Transverse colon (tissue), 3 donors: Measurements from ENCODE around the gene FOXO1.

Source experiments
- POLR2A ChIP-seq: fragments of 450-650 bp; IDR thresholded peaks from one replicate; pipeline ENCODE4 v1.6.1; 2016; ENCODE audit warnings: antibody characterized with exemption, mild to moderate bottlenecking, moderate library complexity
- TF ChIP-seq, protein P1 (sequence below), 5 experiments: fragments of 200-600 bp in 3 of 5; fragments of 450-650 bp in 2 of 5; sonication (generic) in 3 of 5; IDR thresholded peaks; 1 replicate in 2 of 5; 2 replicates in 3 of 5; pipeline ENCODE4 v1.5.1; 2016 to 2017; ENCODE audit warnings: antibody characterized with exemption in 5 of 5, inconsistent platforms in 3 of 5, mild to moderate bottlenecking in 2 of 5, moderate library complexity in 1 of 5

DNA sequence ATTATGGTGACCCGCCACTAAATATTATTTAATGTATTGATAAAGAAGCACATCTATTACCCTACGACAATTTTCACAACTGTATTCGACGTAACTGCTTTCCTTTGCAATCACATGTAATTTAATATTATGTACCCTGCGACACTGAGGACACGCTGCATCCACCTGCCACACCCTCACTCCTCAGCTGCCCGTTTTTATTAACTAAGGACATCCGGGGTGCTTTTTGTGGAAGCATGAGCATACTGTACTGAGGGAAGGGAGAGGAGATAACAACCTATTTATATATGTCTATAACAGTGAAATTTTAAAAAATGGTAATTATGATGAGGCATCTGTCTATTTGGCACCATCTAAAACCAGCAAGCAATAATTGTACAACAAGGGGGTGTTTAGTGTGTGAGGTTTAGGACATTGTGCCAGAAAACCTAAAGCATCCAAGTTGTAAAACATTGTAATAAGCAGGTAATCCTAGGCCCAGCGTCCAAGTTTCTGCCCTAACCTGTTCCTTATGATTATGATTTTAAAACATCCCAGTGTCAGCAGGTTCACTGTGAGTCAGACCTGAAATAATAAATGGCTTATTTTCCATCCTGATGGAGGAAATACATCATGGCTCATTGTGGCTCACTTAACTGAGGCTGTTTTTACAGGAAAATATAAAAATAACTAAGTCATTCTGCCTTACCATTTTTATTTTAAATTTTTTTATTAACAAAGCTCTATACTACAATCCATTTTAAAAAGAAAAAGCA lies 56.3 kb downstream of the FOXO1 start:
- TF ChIP-seq, protein P1, sequence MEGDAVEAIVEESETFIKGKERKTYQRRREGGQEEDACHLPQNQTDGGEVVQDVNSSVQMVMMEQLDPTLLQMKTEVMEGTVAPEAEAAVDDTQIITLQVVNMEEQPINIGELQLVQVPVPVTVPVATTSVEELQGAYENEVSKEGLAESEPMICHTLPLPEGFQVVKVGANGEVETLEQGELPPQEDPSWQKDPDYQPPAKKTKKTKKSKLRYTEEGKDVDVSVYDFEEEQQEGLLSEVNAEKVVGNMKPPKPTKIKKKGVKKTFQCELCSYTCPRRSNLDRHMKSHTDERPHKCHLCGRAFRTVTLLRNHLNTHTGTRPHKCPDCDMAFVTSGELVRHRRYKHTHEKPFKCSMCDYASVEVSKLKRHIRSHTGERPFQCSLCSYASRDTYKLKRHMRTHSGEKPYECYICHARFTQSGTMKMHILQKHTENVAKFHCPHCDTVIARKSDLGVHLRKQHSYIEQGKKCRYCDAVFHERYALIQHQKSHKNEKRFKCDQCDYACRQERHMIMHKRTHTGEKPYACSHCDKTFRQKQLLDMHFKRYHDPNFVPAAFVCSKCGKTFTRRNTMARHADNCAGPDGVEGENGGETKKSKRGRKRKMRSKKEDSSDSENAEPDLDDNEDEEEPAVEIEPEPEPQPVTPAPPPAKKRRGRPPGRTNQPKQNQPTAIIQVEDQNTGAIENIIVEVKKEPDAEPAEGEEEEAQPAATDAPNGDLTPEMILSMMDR (IDR thresholded peaks at IDR 0.05) = no peak
- TF ChIP-seq POLR2A = no peak
